Measurements from ENCODE around the gene UNC79.

The UNC79 gene

DNA sequence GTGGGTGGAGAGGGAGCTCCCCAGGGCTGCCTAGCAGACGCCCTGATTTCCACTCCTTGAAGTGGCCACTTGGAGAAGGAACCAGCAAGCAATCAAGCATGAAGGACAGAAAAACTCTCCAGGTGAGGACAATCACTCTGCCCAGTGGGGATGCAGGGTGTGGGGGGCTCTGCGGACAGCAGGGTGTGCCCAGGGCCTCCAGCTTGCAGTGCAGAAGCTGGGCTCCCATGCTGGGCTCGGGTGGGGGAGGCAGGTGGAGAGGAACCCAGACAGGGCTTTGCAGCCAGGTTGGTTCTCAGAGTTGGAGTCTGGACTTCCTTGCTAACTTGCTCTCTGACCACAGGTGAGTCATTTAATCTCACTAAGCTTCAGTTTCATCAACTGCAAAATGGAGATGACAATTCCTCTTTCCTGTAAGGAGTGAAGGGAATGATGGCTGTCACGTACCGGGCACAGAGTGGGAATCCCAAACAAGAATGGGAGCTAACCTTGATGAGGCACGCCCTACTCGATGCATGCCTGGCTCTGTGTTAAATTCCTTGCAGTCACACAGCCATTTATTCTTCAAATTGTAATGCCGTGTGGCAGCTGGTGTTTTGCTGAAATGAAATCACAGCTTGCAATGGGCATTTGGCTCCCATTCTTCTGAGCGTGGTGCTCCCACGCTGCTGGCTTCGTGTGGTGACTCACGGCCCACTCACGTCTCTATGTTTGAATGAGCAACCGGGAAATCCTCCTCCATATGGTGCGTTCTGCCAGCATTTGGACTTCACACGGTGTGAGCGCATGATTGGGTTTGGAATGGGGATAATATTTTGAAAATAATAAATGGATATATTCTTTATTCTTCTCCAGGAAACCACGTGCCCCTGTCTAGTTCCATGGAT is 282.3 kb downstream of the UNC79 start:
- DNase-seq, result no peak

DNA sequence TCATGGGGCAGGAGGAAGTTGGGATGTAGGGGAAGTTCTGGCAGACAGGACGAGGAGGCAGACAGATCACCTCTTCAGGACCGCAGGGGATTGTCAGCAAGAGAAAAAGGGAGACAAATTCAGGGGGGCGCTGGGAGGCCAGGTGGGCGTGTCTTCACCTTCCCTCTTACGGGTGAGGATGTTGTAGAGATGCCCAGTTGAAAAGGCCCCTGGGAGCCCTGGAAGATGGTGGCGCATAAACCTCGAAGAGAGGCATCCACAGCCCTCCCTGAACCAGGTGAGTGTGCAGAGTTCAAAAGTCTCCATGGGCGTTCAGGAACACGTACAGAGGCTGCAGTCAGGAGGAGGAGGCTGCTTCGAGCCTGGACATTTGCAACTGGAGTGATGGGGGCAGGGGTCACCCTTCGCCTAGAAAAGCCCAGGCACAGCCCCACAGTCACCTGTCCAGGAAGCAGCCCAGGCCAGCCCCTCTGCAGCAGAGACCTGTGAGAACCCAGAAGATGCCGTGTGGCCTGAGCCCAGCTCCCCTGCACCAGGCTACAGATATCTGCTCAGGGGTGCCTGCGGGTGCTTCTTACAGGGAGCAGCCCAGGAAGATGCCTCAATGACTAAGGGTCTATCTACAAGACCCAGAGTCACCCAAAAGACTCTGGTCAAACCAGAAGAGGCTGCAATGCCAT is 283.1 kb downstream of the UNC79 start:
- no peak for DNase-seq

DNA sequence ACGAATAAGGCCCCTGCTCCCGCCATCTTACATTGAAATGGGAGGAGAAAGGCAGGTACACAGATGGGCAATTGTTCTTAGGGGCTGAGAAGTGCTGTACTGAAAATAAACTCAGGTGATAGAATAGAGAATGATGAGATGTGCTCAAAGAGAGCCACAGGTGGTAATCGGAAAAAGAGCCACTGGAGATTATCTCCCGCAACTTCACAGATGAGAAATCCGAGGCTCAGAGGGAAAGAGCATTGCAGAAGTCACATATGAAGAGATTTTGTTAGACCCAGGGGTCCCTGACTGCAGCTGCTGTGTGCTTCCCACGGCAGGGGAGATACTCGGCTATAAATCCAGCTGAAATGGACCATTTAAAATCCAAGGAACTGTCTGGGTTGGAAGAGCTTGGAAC is 283.9 kb downstream of the UNC79 start:
- DNase-seq, result no peak

DNA sequence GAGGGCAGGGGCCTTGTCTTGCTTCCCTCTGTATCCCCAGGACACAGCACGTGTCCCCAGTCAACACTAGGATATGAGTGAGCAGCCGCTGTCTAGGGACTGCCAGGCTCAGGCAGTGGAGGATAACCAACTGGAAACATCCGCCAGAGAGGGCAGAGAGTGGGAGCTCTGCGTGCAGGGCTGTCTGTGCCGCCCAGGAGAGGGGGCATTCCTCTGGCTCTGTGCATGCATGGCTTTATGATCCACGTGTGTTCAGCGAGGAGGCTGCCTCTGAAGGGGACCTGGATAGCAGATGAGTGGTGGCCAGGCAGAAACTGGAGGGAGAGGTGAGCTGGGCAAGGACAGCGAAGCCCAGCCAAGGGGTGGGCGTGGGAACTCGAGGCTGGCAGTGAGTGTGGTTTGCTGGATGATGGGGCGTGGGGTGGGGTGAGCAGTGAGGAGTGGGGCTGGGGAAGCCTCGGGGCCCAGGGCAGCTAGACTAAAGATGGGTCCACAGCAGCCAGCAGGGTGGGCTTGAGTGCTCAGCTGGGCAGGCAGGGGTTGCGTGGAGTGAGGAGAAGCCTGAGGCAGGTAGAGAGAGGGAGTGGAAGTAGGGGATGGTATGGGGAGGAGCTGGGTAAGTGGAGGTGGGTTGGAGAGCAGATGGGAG is 284.7 kb downstream of the UNC79 start:
- no peak for DNase-seq

DNA sequence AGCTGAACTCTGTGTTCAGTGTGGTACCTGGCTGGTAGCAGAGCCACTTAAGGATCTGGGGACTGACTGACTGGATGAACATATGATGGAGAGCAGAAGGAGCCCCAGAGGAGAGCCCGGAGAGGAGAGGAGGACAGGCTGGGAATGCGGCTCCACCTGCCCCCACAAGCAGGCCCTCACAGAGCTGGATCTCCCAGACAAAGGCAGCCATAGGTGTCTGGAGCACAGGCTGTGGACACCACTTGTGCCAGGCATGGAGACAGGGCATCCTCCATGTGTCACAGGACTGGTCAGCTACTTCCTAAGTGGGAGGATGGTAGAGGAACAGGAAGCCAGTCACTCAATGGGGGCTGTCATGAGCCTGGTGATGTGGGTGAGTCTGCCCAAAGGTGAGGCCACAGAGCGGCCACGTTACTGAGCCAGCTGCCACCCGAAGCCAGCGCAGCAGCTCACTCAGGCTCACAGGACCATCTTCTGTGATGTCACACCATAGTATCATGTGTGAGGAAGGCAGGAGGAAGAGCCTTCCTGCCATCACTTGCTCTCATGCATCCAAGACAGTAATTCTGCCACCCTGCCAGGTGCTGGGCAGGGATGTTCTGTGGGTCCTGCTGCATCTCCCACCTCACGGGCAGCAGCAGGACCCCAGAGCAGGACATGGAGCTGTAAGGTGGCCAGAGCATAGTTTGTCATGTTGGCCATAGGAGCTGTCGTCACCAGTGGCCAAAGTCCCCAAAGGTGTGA is 285.4 kb downstream of the UNC79 start:
- DNase-seq, result no peak

DNA sequence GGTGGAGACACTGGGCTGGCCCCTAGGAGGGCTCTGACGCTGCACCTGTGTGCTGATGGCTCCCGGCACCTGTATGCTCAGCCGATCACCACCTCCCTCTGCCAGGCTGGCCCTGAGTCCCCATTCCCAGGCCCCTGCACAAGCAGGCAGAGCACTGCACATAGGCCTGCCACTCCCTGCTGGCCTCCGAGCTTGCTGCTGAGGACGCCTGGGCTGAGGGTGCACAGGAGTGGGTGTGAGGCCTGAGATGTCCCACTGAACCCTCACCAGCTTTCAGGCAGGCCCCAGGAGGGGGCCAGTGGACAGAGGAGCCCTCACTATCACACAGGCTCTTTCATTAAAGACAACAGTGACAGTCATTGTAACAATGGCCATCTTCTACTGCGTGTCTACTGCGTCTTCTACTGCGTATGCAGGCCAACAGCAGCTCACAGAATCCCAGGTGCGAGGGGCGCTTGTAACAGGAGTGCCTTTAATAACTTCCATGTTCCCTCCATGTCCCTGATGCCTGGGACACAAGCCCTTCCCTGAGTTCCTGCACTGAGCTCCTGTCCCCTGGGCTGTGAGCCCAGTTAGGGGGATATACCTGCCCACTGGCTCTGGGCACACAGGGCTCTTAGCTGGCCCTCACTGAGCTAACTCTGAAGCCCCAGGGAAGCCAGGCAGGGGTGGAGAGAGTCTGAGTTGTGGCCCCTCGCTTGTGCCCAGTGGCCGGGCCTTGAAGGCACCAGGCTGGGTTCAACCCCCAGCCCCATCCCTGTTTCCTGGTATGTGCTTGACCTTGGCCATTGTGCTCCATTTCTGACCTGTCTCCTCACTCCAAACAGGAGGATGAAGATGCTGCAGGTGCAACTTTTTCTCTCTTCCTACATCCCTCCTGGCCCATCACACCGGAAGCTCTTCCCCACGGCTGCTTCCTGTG is 286.3 kb downstream of the UNC79 start:
- no peak for DNase-seq

DNA sequence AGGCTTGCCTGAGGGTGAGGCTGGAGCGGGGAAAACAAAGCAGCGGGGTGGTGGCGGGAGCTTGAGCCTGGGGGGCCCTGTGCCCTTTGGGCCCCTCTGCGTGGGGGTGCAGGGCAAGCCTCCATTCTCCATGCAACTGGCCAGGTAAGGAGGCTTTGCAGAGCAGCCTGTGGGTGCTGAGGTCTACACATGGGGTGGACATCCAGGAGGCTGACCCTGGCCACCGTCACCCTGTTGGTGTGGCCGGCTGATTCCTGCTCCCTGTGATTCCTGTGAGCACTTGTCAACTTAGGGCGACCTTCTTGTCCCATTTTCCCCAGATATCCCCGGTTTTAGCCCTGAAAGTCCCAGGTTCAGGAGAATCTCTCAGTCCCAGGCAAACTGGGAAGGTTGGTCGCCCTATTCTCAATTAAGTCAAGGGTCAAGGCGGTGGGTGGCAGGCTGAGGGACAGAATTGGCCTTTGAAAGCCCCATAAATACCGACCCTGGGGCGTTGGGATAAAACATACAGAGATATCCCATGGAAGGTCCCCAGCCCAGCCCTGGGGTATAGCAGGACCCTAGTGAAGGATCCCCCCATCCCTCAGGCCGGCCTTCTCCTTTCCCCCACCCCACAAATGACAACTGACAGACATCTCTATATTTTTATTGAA is 287.1 kb downstream of the UNC79 start:
- DNase-seq, result no peak

DNA sequence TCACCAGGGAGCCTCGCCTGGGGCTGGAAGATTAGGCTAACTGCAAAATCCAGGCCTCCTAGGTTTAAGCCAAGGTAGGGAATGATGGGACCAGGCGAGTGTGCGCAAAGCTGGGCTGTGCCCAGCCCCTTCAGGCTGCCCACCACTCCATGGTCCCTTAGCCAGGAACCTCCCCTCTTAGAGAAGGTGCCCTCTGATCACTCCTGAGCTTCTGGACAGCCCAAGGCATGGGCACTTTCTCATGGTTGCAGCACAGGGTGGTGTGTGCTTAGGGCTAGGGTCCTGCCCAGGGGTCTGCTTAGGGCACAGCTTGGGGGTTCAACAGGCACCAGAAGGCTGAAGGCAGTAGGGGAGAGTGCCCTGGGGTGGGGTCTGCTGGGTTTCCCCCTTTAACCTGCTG is 288.5 kb downstream of the UNC79 start:
- no peak for DNase-seq

DNA sequence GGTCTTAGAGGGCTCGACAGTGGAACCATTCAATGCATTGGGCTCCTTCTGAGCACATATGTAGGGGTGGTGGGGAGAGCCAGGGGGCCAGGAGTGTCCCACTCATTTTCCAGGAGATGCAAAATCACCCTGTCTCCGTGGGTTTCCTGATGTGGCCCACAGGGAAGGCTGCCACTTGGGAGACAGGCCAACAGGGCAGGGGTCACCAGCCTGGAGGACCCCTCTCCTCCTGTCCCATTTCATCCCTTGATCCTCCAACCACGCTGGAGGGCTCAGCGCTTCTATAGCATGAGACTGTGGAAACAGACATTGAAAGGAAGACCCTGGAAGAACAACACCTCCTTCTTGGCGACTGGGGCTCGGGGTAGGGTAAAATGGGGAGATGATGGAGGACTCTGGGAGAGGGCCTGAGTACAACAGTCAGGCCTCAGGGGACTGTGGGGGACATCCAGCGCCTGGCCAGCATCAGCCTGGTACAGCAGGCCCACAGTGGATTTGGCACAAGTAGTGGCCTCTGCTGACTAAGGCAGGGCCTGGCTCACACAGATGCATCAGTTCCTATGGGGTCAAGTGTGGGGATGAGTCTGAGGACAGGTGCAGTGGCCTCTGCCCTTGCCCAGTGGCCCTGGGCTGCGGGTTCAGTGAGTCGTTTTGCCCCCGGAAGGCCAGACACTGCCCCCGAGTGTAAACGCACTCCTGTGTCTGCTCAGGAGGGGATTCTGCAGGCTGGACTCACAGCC is 289.5 kb downstream of the UNC79 start:
- no peak for DNase-seq

DNA sequence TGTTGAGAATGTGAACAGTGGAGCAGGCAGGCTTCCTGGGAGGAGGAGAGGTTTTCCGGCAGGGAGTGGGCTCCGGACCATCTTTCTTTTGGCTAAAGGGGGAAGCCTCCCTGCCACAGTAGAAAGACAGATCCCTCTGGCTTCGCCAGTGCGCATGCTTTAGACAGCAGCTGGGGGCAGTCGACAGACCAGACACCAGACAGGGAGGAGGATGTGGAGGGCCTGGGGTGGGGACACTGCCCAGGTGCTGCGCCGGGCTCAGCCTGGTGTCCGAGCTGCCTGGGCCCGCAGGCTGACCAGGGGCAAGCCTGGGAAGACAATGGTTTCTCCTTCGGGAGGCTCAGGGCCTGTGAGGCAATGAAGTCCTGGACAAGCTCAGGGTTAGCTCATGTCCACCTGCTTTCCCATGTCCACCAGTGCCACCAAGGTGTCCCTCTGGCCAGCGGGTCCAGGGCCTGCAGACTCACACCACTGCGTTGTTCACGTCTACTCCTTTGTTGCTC is 290.3 kb downstream of the UNC79 start:
- no peak for DNase-seq

DNA sequence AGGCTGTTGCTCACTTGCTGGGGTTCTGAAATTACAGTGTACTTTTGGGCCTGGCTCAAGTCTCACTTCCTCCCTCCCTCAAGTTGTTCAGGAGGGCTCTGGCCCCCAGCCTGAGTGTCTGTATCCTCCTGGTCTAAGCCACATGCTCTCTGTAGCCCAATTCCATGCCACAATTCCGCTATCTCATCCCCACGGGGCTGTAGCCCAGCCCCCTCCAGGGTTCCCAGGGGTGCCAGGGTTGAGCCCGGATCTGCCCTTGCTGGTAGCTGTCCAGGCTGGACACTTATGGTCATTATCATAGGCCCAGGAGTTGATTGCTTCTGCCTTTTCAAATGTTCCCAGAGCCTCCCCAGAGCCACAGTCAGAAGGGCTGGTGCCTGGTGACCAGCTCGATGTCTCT is 292.3 kb downstream of the UNC79 start:
- no peak for DNase-seq

DNA sequence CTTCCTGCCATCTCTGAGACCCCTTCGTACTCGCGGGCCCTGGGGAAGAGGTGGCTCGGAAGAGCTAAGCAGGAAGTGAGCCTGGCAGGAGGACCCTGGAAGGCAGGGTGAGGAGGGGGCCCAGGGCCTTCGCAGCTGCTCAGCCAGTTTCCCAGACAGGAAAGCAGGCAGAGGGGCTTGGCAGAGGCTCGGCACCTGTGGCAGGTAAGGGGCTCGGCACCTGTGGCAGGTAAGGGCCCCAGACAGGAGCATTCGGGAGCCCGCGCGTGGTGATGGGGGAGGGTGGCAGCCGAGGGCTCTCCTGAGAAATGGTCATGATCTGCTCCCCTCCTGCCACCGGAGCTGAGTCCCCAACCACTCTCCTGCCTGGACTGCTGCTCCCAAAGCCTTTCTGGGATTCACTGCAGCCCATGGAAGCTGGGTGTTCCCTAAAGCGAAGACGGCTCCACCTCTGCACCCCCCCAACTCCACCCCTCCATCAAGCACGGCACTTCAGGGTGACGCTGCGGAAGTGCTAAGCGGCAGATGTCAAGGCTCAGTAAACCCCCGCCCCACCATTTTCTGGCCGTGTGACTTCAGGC is 294.4 kb downstream of the UNC79 start:
- no peak for DNase-seq

DNA sequence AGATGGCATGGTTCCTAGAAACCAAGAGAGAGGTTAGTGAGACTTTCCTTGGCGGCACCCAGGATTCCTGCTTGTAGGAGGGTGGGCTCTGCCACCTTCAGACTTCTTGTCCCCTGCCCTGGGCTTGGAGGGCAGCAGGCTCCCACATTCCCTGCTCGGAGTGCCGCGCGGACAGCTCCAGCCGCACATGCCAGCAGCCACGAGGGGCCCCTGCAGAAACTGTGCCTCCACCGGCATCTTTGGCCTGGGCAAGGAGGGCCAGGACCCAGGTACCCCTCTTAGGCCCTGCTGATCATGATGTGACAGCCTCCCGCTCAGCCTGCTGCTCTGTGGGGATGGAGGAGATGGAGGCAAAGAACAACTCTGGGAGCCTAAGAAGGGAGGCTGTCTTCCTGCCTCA is 295.3 kb downstream of the UNC79 start:
- DNase-seq, result no peak

DNA sequence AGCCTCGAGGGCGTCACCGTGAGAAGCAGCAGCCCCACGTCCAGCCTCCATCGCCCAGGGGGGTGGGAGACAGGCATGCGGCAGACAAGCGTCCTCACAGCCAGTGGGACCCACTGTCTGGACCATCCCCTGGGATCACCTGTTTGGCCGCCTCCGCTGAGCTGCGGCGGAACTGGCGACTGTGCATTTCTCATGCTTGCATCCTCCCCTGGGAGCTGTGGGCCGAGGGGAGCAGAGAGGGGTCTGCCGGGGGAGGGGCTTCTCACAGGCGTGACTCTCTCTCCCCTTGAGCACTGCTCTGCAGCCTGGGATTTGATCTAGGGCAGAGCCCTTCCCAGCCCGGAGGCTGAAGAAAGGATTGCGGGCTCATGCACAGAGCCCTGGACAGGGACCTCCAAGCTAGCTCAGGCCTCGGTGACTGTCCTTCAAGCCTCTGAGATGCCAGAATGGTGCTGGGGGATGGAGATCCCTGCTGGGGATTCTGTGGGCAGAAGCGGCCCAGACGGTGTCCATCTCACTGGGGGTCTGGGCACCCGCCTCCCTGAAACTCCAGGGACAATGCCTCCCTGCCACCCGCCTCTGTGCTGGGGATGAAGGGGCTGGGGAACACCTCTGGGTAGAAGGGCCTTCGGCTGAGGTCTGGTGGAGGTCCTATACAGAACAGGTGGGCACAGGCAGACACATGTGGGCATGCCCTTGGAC is 296.5 kb downstream of the UNC79 start:
- no peak for DNase-seq

DNA sequence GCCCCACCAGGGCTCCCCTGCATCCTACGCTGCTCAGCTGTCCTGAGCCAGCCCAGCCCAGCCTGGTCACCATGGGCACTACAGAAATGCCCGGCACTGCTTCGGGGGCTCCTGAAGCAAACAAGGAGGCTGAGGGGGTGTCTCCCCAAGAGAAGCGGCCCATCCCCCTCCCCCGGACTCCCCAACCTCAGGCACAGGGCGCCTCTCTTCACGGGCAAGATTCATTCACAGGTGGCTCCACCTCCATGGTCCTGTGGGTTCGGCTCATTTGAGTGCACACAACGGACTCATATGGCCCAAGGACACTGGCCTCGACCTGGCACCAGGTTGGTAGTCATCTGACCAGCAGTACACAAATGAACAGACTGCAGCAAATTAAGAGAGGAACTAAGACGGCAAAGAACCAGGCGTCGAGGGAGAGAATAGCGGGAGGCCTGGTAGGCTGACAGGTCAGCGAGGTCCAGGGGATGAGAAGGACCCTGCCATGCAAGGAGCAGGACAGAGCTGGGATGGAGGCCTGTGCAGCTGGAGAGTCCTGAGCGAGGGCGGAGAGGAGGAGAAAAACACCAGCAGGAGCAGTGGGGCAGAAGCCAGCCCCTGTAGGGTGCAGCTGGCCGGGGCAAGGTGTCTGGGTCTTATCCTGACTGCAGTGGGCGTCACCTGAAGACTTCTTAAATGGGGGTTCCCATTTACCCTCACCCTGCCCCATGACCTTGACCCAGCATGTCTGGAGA is 297.3 kb downstream of the UNC79 start:
- no peak for DNase-seq

DNA sequence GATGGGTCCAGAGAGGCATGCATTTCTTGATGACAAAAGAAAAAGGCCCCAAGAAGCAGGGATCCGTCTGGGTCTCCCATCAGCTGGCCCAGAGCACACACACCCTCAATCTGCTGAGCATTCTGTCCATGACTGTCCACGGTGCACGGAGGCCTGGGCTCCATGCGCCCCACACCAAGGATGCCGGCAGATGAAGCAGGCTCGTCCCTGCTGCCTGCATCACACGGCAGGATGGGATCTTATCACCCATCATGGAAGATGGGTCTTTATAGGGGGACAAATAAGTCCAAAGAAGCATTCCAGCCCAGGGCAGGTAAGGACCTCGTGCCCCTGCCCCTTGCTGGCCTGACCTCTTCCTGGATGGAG is 297.9 kb downstream of the UNC79 start:
- DNase-seq, result no peak

DNA sequence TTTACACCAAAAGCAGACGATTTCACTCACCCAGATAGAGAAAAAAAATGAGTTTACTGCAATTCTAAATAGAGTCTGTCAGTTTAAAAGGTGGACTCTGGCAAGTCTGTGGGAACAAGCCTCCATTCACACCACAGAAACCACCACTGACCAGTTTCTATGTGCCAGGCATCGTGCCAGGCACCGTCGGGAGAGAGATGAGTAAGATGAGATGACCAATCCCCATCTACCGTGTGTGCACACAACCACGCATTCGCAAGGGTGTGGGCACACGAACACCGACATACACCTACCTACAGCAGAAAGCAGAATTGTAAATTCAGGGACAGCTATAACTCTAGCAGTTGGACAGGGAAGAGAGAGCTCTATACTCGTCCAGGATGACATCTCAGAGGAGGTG is 299.3 kb downstream of the UNC79 start:
- no peak for DNase-seq

DNA sequence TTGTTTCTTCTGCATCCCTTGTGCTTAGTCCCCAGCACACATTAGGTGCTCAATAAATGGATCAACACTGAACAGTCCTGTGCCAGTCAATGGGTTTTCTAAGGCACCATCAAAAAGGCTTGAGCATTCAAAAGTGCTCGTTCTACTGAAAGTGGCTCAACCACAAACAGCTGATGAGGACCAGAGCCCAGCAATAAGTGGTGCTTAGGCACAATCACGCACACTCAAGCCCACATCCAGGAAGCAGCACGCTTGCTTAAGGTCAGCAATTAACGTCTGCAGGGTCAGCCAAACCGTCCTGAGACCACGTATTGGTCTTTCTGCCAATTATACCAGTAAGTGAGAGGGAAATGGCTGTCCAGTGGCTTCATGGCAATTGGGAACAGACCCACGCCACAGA is 301.0 kb downstream of the UNC79 start:
- DNase-seq, result no peak

DNA sequence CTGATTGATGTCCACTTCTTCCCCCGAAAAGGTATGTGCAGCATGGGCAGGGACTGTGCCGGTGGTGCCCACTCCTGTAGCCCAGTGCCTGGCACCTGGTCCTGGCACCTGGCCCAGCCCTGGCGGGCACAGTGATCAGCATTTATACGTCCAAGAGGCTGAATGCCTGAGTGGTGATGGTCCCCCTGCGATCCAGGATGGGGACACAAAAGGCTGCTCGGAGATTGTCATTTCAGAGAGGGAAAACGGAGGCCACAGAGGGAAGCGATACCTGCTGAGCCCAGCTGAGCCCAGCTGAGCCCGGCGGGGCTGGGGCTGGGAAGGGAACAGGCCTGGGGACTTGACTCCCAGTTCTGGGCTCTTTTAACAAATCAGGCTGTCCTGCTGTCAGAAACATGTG is 301.8 kb downstream of the UNC79 start:
- no peak for DNase-seq
